Muscle of leg (tissue), 11 donors: ENCODE results near the gene TTYH3. TPM values are rescaled to one million over a fixed set of nuclear protein-coding genes. Genes with fewer than 3 reads are reported as not detected.
"Not testable (repeated sequence)": the region's sequence is repeated elsewhere in the genome, so short reads cannot be mapped to it uniquely, and the experiment has no call there.

Experiments
- DNase-seq: peaks from one replicate; pipeline ENCODE4 v3.0.0; 2013
- H3K27ac ChIP-seq: one replicate; pipeline ENCODE4 v1.5.1; 2013; ENCODE audit warnings: mild to moderate bottlenecking, low read length, control low read depth
- H3K27me3 ChIP-seq: one replicate; pipeline ENCODE4 v1.6.1; 2013; ENCODE audit warnings: low read length; ENCODE audit not compliant: control insufficient read depth, insufficient read depth
- H3K36me3 ChIP-seq: one replicate; pipeline ENCODE4 v1.6.1; 2013; ENCODE audit warnings: low read length; ENCODE audit not compliant: control insufficient read depth, insufficient read depth
- H3K4me1 ChIP-seq: one replicate; pipeline ENCODE4 v1.6.1; 2013; ENCODE audit warnings: low read length; ENCODE audit not compliant: control insufficient read depth, insufficient read depth
- H3K4me3 ChIP-seq: one replicate; pipeline ENCODE4 v1.5.1; 2013; ENCODE audit warnings: low read length, control low read depth
- H3K9me3 ChIP-seq: replicated peaks from 2 replicates; pipeline ENCODE4 v1.6.1; 2013; ENCODE audit warnings: low read depth, low read length; ENCODE audit not compliant: control insufficient read depth
- WGBS: methylation state at CpG from one replicate; pipeline ENCODE4 v1.1.5; 2013; ENCODE audit warnings: missing lambda C conversion rate; ENCODE audit not compliant: insufficient coverage; 5-methylcytosine and 5-hydroxymethylcytosine counted together
- polyA plus RNA-seq, 8 donors: library from polyadenylated mRNA; unstranded; fragments of 120-200 nt; gene quantifications; one replicate each; pipeline versions ENCODE4 v1.2.1 to v1.2.3, GENCODE V29; 2013; ENCODE audit warnings: inconsistent platforms in 1 of 8, low replicate concordance in 1 of 8; ENCODE audit not compliant: insufficient read length in 8 of 8, insufficient read depth in 1 of 8
- total RNA-seq: library from RNA; stranded (reverse); fragments of 120-200 nt; gene quantifications from one replicate; pipeline ENCODE4 v1.2.4, GENCODE V29; 2013

The TTYH3 gene
- total and polyA plus RNA-seq, 9 donors = 21.1 to 136 (median 101) TPM

DNA sequence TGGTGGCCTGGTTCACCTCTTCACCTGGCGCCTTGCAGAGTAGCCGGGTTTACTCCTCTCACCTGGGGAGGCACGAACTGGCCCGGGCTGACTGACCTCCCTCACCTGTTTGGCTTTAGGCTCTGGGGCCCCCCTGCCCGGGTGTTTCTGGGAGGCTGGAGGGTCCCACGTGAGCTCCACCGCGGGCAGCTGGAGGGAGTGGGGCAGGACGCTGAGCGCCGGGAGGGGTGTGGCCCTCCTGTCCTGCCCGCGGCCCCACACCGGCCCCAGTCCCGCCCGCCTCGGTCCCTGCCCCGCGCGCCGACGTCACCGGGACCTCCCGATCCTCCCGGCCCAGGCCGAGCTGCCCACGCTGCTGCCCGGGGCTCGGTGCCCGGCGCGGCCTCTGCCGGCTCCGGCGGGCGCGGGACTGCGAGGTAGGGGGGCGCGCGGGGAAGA, 56.1 kb downstream of the TTYH3 start, which contains the start of gene AMZ1:
AMZ1 (plus strand) TSS at position 322 of the 438 bp plus-strand sequence. CDS start 12,250 bp downstream, outside the sequence.
- 2% methylated on average over 38 of the region's 41 CpGs for WGBS
- no peak for DNase-seq
- no peak within 1 kb of the TSS for H3K27ac ChIP-seq
- no peaks in the 10 kb centered on the region for H3K9me3 ChIP-seq
- H3K4me3 ChIP-seq = no peak within 1 kb of the TSS
- H3K36me3 ChIP-seq = no peaks in the 10 kb centered on the region
- peaks cover 18% of the 10 kb centered on the region for H3K4me1 ChIP-seq
- peaks cover 45% of the 10 kb centered on the region for H3K27me3 ChIP-seq

DNA sequence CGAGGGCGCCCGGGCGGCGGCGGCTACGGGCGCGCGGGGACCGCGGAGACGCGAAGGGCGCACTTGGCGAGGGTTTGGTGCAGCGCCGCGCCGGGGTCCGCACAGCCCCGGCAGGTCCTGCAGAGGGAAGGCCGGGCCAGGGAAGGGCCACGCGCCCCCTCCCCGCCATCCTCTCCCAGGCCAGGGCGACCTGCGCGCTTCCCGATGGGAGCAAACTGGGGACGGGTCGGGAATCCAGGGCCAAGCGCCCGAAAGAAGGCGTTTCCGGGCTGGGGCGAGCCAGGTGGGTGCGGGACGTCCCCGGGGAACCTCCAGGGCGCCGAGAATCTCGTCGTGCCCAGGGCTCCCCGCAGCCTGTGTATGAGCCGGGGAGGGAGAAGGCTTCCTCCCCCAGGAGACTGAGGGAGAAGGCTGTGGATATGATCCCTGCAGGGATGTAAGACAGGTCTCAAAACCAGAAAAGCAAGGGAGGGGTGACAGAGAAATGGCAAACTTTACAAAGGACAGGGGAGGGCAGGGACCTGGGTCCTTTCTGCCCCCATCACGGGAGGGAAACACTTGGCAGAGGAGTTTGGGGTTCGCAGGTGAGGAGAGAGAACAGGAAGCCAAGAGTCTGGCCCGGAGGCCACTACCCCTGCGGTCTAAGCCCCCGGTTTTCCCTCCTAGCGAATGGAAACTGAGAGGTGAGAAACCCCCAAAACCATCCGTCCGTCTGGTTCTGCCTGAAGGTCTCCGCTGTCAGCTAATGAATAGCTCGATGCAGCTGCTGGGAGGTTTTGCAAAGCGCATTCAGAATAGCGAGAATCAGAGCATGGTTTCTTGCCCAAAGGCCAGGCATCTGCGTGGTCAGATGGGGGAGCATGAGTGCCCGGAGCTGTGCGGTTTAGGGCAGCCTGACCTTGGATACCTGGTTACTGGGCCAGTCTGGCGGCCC, 56.9 kb downstream of the TTYH3 start:
- DNase-seq = no peak
- no peak overlapping the region for H3K27ac ChIP-seq
- peaks cover 18% of the 10 kb centered on the region for H3K4me1 ChIP-seq
- peaks cover 45% of the 10 kb centered on the region for H3K27me3 ChIP-seq
- H3K36me3 ChIP-seq = no peaks in the 10 kb centered on the region
- H3K4me3 ChIP-seq = no peak overlapping the region
- H3K9me3 ChIP-seq = no peaks in the 10 kb centered on the region
- WGBS = 6% methylated on average over 57 of the region's 62 CpGs

DNA sequence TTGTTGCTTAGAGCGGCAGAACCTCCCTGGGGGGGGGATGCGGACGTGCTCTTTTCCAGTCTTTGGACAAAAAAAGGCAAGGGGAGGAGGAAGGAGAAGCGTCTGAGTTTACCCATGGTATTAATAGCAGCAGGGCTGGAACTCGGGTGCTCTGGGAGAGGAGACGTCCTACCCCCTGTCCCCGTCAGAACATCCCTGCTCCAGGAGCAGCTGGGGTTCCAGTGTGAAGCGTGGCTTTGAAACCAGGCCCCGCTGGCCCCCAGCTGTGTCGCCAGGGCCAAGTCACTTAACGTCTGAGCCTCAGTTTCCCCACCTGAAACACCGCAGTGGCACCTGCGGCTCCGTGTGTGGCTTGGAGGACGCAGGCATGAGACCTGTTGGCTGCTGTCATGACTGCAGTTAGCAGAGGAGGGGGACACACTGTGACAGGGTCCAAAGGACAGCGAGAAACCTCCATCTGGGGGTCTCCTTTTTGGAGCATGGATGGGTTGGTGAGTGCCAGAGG, 57.6 kb downstream of the TTYH3 start:
- no peaks in the 10 kb centered on the region for H3K9me3 ChIP-seq
- H3K36me3 ChIP-seq = no peaks in the 10 kb centered on the region
- H3K27me3 ChIP-seq = peaks cover 45% of the 10 kb centered on the region
- WGBS = 76% methylated on average over 12 of the region's 16 CpGs
- H3K4me3 ChIP-seq = no peak overlapping the region
- H3K27ac ChIP-seq = no peak overlapping the region
- H3K4me1 ChIP-seq = peaks cover 18% of the 10 kb centered on the region
- DNase-seq = no peak

- Histone ChIP-seq H3K4me3 (no peak overlapping the region), H3K9me3 (no peaks in the 10 kb centered on the region), H3K27me3 (peaks cover 45% of the 10 kb centered on the region), H3K36me3 (no peaks in the 10 kb centered on the region), H3K4me1 (peaks cover 18% of the 10 kb centered on the region), H3K27ac (no peak overlapping the region)
- no peak for DNase-seq
- 73% methylated on average over 22 of the region's 23 CpGs for WGBS
Measured at GRCh38 chr7:2689951-2690705, 58.3 kb downstream of the TTYH3 start.

DNA sequence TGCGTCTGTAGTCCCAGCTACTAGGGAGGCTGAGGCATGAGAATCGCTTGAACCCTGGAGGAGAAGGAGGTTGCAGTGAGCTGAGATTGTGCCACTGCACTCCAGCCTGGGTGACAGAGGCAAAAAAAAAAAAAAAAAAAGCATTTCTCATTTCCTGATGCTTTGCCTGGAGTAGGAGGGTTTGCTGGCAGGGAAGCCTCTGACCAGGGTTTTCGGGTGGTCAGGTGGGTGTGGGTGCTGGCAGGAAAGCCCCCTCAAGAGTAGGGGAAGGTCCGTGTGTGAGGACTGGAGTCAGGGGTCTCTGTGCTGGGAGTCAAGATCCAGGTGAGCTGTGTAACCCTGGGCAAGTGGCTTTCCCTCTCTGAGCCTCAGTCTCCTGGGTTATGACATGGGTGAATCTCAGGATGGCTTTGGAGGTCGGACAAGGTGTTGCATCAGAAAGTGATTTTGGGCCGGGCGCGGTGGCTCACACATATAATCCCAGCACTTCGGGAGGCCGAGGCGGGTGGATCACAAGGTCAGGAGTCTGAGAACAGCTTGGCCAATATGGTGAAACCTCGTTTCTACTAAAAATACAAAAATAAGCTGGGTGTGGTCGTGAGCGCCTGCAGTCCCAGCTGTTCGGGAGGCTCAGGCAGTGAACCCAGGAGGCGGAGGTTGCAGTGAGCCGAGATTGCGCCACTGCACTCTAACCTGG, 59.4 kb downstream of the TTYH3 start:
- no peak for DNase-seq
- WGBS = 86% methylated on average over 14 of the region's 18 CpGs
- peaks cover 18% of the 10 kb centered on the region for H3K4me1 ChIP-seq

DNA sequence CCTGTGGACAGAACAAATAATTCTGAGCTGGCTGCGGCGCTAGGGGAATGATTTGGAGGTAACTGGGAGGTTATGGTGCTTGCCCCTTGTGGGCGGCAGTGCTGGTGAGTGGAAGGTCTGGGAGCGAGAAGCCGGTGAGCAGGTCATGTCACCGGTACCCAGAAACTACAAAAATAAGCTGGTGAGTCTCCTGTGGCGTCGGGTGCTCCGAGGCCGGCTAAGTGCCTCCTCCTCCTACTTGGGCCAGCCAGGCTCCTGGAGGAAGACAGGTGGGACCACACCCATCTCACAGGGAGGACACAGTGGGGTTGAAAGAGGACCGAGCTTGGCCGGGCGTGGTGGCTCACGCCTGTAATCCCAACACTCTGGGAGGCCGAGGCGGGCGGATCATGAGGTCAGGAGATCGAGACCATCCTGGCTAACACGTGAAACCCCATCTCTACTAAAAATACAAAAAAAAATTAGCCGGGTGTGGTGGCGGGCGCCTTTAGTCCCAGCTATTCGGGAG, 60.2 kb downstream of the TTYH3 start:
- DNase-seq, H3K27ac ChIP-seq, H3K9me3 ChIP-seq, H3K36me3 ChIP-seq, H3K4me3 ChIP-seq: not testable (repeated sequence)
- WGBS = 78% methylated on average over 9 of the region's 23 CpGs
- Histone ChIP-seq H3K4me1 (peaks cover 18% of the 10 kb centered on the region), H3K27me3 (peaks cover 34% of the 10 kb centered on the region)

More for the DNA sequence above, 59.4 kb downstream of the TTYH3 start:
- Histone ChIP-seq H3K4me3 (no peak overlapping the region), H3K27ac (no peak overlapping the region), H3K9me3 (no peaks in the 10 kb centered on the region), H3K36me3 (no peaks in the 10 kb centered on the region), H3K27me3 (peaks cover 42% of the 10 kb centered on the region)

DNA sequence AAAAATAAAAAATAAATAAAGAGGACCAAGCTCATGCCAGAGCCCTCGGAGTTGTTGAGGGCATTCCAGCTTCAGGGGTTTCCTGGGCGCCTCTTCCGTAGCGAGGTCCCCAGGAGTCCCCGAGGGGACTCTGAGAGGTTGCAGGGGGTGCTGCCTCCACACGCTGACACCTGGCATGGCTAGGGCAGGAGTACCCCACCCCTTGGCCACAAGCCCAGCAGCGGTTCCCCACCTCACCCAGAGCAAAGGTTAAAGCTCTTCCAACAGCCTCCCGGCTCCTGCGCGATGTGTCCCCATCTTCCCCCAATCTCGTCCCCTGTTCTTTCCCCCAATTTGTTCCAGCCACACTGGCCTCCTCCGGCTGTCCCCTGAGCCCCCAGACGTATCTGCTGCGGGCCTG, 60.8 kb downstream of the TTYH3 start:
- Histone ChIP-seq H3K4me1 (peaks cover 15% of the 10 kb centered on the region), H3K9me3 (no peaks in the 10 kb centered on the region), H3K4me3 (no peak overlapping the region), H3K36me3 (no peaks in the 10 kb centered on the region), H3K27ac (no peak overlapping the region), H3K27me3 (peaks cover 30% of the 10 kb centered on the region)
- no peak for DNase-seq
- 80% methylated on average over 14 of the region's 14 CpGs for WGBS

- not testable (repeated sequence) for H3K4me3 ChIP-seq, H3K27ac ChIP-seq, H3K9me3 ChIP-seq, H3K4me1 ChIP-seq, H3K36me3 ChIP-seq, DNase-seq
- peaks cover 28% of the 10 kb centered on the region for H3K27me3 ChIP-seq
- 85% methylated on average over 10 of the region's 19 CpGs for WGBS
Measured at GRCh38 chr7:2693420-2694121, 61.8 kb downstream of the TTYH3 start.

- not testable (repeated sequence) for H3K4me3 ChIP-seq, H3K27ac ChIP-seq, H3K36me3 ChIP-seq, H3K4me1 ChIP-seq, H3K9me3 ChIP-seq, DNase-seq
- H3K27me3 ChIP-seq = peaks cover 25% of the 10 kb centered on the region
- 83% methylated on average over 4 of the region's 8 CpGs for WGBS
Measured at GRCh38 chr7:2694122-2694436, 62.3 kb downstream of the TTYH3 start.
